ENCODE measurements around the gene GABRB1.

DNA sequence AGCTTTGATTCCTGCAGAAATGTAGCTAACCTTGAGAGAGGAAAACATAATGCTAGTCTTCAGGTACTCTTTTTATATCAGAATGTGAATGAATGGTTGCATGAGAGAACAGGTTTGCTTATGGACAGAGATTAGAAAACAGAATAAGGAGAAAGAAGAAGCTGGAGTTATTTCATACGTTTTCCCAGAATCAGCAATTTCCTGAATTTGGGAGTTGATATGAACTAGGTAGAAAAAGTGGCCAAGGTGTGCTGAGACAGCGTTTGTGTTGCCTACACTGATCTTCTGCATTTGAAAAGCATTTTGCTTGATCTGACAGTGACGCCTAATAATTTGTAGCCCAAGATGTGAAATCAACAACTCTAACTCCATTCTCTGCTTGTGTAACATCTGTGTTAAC is 12.5 kb downstream of the GABRB1 start:
- TF ChIP-seq, protein P1, sequence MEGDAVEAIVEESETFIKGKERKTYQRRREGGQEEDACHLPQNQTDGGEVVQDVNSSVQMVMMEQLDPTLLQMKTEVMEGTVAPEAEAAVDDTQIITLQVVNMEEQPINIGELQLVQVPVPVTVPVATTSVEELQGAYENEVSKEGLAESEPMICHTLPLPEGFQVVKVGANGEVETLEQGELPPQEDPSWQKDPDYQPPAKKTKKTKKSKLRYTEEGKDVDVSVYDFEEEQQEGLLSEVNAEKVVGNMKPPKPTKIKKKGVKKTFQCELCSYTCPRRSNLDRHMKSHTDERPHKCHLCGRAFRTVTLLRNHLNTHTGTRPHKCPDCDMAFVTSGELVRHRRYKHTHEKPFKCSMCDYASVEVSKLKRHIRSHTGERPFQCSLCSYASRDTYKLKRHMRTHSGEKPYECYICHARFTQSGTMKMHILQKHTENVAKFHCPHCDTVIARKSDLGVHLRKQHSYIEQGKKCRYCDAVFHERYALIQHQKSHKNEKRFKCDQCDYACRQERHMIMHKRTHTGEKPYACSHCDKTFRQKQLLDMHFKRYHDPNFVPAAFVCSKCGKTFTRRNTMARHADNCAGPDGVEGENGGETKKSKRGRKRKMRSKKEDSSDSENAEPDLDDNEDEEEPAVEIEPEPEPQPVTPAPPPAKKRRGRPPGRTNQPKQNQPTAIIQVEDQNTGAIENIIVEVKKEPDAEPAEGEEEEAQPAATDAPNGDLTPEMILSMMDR (IDR thresholded peaks at IDR 0.05): no peak
- TF ChIP-seq EP300 (IDR thresholded peaks at IDR 0.05) (no peak), POLR2A (IDR thresholded peaks at IDR 0.05) (no peak)
